ENCODE measurements around the gene PHC2. TPM values are rescaled to one million over a fixed set of nuclear protein-coding genes. Genes with fewer than 3 reads are reported as not detected.

PHC2 gene
- total RNA-seq, 1 donor from 2014 or later, result 41.4 TPM

DNA sequence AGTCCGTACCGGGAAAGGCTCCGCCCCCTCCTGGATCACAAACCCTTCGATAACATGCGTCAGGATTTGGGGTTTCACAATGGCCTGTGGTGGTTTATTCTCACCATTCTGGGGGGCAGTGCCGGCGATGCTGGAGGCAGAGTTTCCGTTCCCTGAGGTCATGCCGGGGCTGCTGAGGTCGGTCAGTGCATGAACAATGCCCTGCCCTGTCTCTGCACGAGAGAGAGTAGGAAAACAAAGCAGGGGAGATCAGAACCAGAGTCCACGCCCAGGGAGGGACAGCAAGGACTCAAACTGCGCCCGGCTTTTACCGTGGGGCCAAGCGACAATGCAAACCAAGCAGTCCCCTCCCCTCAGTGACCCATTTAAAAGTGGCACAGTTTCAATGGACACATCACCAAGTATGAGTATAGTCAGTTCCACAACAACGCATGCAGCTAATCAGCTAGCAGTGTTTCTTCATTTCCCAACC is 96.8 kb downstream of the PHC2 start:
- intact Hi-C loops (cut with micrococcal nuclease), result no loop called here

DNA sequence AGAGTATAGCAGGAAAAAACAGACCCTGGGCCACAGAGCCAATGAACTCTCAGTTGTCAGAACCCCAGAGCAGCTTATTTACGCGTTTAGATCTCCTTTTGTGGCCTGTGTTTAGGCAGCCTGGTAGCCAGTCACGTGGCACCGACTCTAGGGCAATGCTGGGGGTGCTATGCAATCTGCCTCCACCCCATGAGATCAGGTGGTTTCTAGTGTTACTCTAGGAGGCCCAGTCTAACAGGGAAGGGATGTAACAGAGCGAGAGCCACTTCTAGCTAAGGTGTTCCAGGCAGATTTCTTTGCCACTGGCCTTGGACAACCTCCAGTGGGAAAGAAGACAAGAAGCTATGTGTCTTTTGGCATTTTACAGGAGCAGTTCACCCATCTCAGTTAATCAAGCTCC is 98.0 kb downstream of the PHC2 start:
- intact Hi-C loops (cut with micrococcal nuclease), result no loop called here

DNA sequence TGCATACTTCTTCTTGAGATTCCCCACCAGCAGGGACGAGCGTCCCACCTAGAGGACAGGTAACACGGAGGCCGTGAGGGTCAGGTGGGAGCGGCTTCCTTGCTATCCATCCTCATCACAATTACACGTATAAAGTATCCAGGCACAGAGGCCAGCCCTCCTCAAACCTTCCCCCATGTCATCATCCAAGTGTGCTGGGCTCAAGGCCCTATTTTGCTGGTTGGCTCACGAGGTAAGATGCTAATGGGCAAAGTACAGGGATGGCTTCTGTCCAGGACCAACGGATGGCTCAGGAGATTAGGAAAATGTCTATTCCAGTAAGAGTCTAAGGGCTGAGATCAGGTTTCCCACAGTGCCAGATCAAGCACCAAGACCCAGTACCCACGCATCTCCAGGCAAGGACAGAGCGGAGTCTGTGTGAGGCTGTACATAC is 98.5 kb downstream of the PHC2 start:
- intact Hi-C loops (cut with micrococcal nuclease), result no loop called here

DNA sequence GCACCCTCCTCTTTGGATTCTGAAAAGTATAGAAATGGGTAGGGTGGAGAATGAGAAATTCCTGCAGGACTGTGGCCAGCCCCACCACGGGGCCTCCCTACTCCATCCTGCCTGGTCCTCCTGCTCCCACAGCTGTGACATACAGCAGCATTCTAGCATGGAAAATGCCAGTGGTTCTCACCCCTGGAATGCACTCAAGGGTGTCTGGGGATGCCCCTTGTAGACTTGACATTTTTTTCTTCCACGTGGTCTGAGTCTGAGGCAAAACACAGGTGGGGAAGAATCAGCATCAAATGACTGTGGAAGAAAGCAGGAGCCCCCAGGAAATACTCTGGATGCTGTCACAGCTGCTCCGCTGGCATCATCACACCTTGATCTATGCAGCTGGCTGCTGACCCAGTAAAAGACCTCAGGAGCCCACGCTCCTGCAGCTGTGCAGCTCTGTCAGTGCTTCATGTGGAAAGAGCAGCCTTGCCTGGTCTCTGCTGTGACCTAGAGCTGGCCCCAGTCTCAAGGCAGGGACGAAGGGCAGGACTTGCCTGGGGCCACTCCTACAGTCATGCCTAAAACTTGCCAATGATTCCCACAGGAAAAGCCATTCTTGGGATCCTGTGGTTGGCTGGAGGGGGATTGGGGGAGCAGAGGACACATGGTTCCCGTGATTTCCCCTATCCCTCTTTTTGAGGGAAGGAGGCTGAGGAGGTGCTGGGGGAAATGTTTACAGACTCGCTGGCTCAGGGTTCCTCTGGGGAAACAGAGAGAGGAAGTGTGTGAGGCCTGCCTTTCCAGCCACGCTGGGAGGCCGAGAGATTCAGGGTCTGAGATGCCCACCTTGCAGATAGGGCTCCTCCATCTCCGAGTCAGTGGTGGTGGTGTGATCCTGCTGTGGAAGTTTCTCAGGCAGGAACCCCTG is 99.2 kb downstream of the PHC2 start:
- intact Hi-C loops (cut with micrococcal nuclease), result no loop called here

DNA sequence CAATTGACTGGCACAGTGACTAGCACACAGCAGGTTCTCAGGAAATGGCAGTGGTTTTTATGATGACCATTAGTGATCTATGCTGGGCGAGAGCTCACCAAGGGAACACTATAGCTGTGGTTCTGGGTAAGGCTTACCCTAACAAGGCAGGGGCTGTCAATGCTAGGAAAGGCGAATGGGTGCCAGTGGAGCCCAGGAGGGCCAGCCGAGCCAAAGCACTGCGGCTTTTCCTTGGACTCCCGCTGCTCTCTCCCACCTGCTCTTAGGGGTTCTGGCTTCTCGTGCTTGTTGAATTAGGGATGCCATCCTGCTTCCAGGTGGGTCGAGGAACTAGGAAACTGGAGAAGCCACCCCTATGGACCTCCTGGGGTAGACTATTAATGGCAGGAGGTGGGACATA is 100.0 kb downstream of the PHC2 start:
- intact Hi-C loops (cut with micrococcal nuclease), result no loop called here

DNA sequence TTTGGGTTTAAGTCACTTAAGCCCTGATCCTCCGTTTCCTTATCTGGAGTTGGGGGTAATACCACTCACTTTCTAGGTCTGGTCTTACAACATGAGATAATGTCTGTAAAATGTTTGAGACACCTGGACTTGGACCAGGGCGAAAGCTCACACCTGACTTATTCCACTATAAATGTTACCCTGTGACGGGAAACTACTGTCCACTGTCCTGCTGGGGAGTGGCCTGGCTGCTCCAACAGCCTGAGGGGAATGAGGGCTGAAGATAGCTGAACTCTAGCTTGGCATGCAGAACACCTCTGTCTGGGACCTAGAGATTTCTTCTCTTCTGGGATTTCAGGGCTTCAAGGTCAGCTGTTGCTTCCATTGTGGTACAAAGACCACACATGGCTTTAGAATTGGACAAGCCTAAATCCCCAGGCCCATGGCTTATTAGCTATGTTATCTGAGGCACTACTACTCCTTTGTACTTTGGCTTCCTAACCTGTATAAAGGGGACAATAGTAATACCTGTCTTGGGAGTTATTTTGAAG is 100.5 kb downstream of the PHC2 start:
- intact Hi-C loops (cut with micrococcal nuclease), result no loop called here

DNA sequence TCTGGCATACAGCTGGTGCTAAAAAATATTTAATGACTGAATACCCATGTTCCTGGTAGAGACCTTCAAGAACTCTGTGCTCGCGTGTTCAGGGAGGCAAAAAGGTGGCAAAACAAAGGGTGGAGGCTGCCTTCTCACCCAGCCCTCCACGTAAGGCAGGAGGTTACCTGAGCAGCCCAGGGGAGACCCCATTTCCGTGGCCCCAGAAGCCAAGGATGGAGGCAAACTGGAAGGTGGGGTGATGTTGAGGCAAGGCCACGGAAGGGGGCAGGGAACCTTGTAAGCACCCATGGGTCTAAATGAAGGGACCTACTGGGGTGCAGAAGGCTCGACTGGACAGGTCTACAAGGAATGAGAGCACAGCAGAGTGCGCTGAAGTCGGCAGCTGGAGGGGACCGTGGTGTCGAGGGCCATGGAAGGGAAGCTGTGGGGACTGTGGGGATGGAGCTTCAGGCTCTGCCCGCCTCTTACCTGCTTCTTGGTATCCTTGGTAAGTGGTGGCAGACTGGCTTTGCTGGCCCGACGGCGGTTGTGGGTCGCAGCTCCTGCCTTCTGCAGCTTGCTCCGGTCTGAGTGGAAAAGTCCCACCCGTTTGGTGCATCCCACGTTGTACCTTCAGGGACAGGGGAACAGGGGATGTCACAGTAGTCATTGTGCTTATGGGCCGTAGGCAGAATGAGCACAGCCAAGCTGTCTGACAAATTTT is 101.1 kb downstream of the PHC2 start:
- intact Hi-C loops (cut with micrococcal nuclease), result no loop called here

DNA sequence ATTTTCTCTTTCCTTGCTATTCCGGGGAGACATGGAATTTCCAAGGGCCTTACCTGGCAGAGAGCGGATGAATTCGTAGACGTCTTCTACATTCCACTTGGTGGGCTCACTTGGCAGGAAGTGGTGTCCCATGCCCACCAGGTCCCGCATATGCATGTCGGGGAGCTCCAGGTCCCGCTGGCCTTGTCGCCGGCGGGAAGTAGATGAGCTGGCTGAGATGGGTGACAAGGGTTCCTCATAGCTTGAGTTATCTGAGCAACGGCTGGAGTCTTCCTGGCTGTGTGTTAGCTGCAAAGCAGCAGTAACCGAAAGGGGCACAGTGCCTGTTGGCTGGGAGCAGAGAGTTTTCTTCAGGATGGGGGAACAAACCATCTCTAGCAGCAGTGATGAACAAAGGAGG is 102.1 kb downstream of the PHC2 start:
- intact Hi-C loops (cut with micrococcal nuclease), result no loop called here

DNA sequence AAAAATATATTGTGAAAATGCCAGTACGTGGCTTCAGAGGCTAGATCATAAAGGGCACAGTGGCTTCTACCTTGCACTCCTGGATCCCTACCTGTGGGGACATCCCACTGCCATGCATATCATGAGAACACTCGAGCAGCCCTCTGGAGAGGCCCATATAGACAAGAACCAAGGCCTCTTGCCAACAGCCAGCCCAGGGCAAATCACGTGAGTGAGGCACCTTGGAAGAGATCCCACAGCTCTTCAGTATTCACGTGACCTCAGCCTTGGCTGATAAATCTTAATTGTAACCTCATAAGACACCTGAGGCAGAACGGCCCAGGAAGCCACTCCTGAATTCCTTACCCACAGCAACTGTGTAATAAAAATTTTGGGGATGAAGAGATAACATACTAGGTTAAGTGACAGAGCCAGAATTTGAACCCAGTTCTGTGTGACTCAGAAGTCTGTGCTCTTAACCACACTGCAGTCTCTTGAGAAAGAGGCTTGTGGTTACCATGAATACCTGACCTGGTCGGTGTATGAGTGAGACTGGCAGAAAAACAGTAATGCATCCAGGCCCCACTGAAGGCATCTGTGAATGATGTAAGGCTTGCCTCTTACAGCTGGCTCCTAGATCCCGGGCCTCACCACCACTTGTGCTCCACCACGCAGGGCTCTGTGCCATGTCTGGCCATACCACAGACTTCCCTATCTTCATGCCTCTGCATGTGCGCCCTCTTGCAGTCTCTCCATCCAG is 103.1 kb downstream of the PHC2 start:
- intact Hi-C loops (cut with micrococcal nuclease), result no loop called here

DNA sequence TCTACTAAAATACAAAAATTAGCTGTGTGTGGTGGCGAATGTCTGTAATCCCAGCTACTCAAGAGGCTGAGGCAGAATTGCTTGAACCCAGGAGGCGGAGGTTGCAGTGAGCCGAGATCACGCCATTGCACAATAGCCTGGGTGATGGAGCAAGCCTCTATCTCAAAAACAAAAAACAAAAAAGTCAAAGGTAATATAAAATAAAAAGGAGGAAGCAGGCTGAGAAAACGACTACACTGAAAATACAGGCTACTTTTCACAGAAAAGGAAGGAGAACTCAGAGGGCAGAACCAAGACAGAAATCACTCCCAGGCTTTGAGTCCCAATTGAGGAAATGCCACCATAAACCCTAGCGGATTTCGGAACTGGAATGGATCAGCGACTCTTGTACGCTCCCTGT is 104.1 kb downstream of the PHC2 start:
- intact Hi-C loops (cut with micrococcal nuclease), result no loop called here

DNA sequence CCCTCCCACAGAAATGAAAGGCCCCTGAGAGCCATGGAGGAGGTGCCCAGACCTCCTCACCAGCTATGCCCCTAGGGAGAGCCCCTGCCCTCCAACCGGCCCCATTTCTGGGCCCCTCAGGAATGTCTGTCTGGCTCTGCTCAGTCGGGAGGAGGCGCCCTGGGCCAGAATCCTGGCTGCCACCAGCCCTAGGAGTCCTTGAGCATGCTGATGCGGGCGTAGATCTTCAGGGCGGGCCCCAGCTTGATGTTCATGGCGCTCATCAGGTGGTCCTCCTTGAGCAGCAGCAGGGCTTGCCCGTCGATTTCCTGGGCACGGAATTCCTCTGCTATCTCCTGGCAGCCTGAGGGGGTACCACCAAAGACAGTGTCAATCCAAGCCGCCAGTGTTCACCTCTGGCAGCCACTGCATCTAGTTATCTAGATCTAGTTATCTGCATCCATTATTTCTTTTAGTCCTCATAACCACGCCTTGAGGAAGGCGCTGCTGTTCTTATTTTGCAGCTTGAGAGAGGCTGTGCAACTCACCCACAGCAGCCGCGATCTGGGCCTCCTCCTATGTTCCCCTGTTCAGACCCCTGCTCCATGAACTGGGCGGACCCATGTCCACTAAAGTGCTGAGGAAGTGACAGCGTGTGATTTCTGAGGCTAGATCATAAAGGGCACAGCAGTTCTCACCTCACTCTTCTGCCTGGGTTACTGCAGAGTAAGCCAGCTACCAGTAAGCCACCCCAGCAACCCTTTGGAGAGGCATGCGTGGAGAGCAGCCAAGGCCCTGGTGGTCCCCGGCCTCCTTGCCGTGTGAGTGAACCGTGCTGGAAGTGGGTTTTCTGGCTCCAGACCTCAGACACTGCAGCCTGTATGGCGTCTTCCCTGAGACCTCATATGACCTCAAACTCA is 106.0 kb downstream of the PHC2 start:
- intact Hi-C loops (cut with micrococcal nuclease), result no loop called here

DNA sequence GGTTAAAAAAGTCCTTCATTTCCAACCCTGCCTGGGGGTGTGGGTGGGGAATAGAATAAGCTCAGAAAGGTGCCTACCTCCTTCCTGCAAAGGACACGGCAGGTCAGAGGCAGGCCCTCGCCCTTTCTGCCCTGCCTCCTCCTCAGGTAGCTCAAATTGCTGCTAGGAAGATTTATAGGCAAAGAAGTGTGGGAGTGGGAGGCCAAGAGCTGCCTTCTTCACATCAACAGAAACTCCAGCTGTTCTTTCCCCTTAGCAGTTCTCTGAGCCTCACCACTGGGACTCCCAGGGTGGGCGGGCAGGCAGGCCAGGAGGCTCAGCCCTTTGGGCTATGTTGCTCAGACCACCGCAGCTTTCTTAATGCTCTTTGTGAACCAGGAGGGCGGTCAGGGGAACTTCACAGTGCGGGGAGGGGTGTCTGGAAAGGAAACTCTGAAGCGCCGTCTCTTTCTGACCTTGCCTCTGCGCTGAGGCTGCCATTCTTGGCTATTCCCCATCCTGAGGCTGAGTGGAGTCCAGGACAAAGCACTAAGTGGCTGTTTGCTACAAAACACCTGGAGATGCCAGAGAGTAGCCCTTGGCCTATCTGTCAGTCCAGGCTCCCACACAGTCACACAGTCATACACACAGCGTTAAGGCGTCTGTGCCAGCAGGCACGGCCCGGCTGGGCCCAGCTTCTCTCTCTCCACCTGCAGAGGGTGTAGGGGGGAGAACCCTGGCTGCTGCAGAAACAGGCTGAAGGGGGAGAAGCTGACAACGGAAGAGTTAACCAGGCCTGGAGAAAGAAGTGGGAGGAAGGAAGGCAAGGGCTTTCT is 107.0 kb downstream of the PHC2 start:
- intact Hi-C loops (cut with micrococcal nuclease), result no loop called here

DNA sequence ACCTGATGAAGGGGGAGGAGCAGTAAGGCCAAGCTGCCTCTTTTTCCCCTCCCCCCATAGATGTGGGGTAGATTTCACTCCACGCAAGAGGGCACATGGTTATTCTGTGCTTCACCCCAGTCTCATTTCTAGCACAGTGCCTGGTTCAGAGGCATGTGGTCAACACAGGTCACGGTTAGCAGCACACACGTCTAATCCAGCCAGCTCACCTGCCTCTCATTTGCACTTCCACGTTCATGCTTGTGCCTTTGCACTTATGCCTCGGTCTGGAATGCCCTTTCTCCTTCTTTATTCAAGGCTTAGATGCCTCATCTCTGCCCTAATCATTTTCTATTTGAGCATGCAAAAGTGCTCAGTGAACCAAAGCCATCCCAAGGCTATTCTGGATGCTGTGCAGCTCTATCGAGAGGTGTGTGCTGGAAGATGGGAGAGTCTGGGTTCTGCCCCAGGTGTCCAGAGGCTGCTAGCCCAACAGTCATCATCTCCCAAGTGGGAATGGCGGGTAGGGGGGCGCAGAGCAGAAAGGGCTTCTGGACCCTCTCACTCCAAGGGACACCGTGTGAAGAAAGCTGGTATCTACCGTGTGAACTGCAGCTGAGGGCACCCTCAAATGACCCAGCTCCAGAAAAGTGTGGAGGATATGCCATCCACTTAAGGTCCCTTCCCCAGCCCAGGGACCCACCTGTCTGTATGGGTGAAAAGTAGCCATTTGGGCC is 107.9 kb downstream of the PHC2 start:
- intact Hi-C loops (cut with micrococcal nuclease), result no loop called here

DNA sequence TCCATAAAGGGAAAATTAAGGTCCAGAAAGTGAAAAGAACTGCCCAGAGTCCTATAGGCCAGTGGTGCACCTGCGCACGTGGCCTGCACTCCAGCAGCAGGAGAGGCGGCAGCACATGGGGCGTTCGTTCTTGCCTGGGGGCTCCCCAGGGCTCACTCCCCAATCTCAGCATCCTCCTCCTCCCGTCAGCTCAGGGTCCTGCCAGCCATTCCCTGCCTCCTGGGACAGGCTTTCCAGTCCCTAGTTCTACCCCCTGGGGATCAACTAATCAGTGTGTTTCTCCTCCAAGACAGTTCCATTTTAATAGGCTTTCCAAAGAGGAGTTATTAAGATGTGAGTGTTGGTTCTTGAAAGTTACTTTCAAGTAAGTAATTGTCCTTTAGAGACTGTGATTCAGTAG is 108.8 kb downstream of the PHC2 start:
- intact Hi-C loops (cut with micrococcal nuclease), result no loop called here

DNA sequence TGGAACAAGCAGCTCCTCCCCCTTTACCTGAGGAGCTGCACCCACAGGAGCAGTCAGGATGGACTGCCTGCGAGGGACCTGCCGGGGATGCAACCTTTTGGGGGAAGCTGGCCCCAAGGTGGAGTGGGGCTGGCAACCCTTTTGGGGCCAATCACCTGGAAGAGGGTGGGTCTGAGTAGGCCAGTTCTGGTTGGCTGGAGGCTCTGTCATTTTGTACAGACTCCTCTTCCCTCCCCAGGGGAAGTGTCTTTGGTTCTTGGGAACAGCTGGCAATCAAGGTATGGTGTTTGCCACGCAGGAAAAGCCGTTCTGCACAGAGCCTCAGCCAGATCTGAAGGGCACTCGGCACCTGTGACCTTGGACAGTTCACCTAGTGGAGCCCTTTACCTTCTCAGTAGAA is 109.7 kb downstream of the PHC2 start:
- intact Hi-C loops (cut with micrococcal nuclease), result no loop called here

DNA sequence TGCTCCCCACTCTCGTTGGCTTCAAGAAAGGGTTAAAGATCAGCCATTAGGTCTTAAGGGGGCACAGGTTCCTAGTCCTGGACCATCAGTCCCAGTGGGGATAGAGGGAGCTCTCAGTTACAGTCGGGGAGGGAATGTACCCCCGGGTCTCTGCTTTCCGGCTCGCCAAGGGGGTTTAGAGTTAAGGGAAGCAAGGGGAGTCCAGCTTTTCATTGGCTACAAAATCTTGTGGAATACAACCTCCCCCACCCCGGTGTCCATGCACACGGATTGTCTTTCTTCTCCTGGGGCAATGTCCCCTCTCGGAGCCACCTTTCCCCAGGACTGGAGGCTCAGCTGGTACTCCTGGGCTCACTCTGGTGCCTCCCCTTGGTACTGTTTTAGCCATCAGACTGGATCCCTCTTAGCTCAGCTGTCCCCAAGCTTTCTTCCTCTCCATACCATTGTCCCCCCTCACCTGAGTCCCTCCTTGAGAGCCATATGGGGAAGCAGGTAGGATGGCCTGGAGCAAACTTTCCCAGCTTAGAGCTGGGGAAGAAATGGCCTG is 110.2 kb downstream of the PHC2 start, which contains the start of gene A3GALT2:
Gene A3GALT2 (minus strand): TSS at position 480 of the 547 bp plus-strand sequence. CDS start 0 bp downstream, at position 480.
- intact Hi-C loops (cut with micrococcal nuclease), result no loop called here

DNA sequence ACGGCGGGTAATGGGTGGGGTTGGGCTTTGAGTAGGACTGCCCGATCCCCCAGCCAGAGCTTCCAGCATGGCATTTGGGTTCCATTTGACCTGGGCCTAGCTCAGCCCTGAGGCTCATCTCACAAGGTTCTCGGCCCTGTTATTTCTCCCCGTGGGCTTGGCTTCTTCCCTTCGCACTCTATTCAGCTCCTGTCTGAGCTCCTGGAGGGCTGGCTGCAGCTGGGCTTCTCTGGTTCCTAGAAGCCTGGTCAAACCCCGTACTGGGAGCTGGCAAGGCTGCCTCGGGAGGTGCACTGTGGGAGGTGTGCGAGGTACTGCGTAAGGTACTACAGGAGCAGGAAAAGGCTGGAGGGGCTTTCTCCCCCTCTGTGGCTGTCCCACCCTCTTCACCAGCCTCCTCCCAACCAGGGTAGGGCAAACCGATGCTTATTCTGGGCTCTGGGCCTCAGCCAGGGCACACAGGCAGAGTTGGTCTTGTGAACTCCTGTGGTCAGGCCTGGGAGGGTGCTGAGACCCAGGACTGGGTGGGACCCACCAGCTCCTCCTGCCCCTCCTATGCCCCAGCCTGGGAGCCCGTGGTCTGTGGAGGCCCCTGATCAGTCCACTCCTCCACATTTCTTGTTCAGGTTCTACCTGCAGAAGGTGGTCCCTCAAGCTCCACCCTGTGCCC is 110.8 kb downstream of the PHC2 start:
- intact Hi-C loops (cut with micrococcal nuclease), result no loop called here

Data from T-helper 1 cell treated with Interleukin-12 subunit alpha and Interleukin-12 subunit beta and Interleukin-4 antibody, amounts not matched to agents 30 ng/mL and 1 ng/mL, for 36 hours (primary cell).